HepG2 (cell line): ENCODE results near the gene CREBBP.

Source experiments
- ELF1 ChIP-seq: sonication (generic); formaldehyde crosslinking; IDR thresholded peaks from 2 replicates; pipeline ENCODE4 v1.4.0; 2020; ENCODE audit warnings: missing genetic modification reagents
- EZH2 ChIP-seq: conservative IDR thresholded peaks from 2 replicates; pipeline ENCODE4 v1.6.1; 2012; ENCODE audit warnings: mild to moderate bottlenecking, low read depth, low read length, moderate library complexity
- FOXA3 ChIP-seq: IDR thresholded peaks from 2 replicates; pipeline ENCODE4 v1.6.1; 2016; ENCODE audit warnings: missing genetic modification reagents, missing compliant biosample characterization
- MED1 ChIP-seq: sonication (generic); formaldehyde crosslinking; IDR thresholded peaks from 2 replicates; pipeline ENCODE4 v1.4.0; 2020; ENCODE audit warnings: missing genetic modification reagents
- PAX8 ChIP-seq: sonication (generic); formaldehyde crosslinking; IDR thresholded peaks from 2 replicates; pipeline ENCODE4 v1.8.0; 2022; ENCODE audit warnings: mild to moderate bottlenecking, missing genetic modification reagents, borderline replicate concordance
- RFX5 ChIP-seq: IDR thresholded peaks from 2 replicates; pipeline ENCODE4 v1.6.1; 2011; ENCODE audit warnings: low read depth, low read length, improper control_type of control experiment
- TAF1 ChIP-seq: sonication (generic); formaldehyde crosslinking; IDR thresholded peaks from 2 replicates; pipeline ENCODE4 v1.4.0; 2020; ENCODE audit warnings: missing genetic modification reagents
- ZFP82 ChIP-seq: sonication (generic); formaldehyde crosslinking; IDR thresholded peaks from 2 replicates; pipeline ENCODE4 v1.5.1; 2020; ENCODE audit warnings: mild to moderate bottlenecking, missing genetic modification reagents, borderline replicate concordance
- ZNF10 ChIP-seq: sonication (generic); formaldehyde crosslinking; IDR thresholded peaks from 2 replicates; pipeline ENCODE4 v1.4.0; 2020; ENCODE audit warnings: mild to moderate bottlenecking, low read depth, missing genetic modification reagents, borderline replicate concordance
- TF ChIP-seq, protein P1 (sequence below): sonication (generic); formaldehyde crosslinking; IDR thresholded peaks from 2 replicates; pipeline ENCODE4 v1.5.0; 2020; ENCODE audit warnings: mild to moderate bottlenecking, missing genetic modification reagents, moderate library complexity
- TF ChIP-seq, protein P2 (sequence below): IDR thresholded peaks from 2 replicates; pipeline ENCODE4 v1.6.1; 2016
- TF ChIP-seq, protein P3 (sequence below): sonication (generic); formaldehyde crosslinking; IDR thresholded peaks from 2 replicates; pipeline ENCODE4 v1.4.0; 2020; ENCODE audit warnings: low read depth, missing genetic modification reagents

DNA sequence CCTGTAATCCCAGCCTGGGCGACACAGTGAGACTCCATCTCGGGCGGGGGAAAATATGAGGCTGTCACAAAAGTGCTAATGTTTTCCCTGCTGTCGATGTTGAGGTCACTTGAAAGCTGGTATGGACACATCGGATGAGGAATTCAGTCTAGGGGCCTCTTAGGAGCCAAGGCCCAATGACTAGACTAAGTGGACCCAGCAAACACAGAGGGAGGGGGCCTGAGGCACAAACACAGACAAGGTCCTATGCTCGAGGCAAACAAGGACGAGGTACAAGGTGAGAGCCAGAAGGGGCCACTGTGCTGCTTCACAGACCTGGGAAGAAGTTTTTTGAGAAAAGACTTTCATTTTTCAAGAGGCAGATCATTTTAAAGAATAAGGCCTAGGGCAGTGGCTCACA lies 178.4 kb downstream of the CREBBP start:
- TF ChIP-seq, protein P1, sequence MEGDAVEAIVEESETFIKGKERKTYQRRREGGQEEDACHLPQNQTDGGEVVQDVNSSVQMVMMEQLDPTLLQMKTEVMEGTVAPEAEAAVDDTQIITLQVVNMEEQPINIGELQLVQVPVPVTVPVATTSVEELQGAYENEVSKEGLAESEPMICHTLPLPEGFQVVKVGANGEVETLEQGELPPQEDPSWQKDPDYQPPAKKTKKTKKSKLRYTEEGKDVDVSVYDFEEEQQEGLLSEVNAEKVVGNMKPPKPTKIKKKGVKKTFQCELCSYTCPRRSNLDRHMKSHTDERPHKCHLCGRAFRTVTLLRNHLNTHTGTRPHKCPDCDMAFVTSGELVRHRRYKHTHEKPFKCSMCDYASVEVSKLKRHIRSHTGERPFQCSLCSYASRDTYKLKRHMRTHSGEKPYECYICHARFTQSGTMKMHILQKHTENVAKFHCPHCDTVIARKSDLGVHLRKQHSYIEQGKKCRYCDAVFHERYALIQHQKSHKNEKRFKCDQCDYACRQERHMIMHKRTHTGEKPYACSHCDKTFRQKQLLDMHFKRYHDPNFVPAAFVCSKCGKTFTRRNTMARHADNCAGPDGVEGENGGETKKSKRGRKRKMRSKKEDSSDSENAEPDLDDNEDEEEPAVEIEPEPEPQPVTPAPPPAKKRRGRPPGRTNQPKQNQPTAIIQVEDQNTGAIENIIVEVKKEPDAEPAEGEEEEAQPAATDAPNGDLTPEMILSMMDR (CRISPR knock-in tag): peak; percentile 40
- TF ChIP-seq TAF1 (CRISPR knock-in tag) (no peak), PAX8 (CRISPR knock-in tag) (no peak), ZFP82 (CRISPR knock-in tag) (no peak), MED1 (no peak; the same call in 1 of the 2 replicates), FOXA3 (CRISPR knock-in tag) (no peak), RFX5 (no peak), ZNF10 (no peak), EZH2 (no peak), ELF1 (CRISPR knock-in tag) (no peak)
- TF ChIP-seq, protein P2, sequence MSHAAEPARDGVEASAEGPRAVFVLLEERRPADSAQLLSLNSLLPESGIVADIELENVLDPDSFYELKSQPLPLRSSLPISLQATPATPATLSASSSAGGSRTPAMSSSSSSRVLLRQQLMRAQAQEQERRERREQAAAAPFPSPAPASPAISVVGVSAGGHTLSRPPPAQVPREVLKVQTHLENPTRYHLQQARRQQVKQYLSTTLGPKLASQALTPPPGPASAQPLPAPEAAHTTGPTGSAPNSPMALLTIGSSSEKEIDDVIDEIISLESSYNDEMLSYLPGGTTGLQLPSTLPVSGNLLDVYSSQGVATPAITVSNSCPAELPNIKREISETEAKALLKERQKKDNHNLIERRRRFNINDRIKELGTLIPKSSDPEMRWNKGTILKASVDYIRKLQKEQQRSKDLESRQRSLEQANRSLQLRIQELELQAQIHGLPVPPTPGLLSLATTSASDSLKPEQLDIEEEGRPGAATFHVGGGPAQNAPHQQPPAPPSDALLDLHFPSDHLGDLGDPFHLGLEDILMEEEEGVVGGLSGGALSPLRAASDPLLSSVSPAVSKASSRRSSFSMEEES (CRISPR knock-in tag): no peak
- TF ChIP-seq, protein P3, sequence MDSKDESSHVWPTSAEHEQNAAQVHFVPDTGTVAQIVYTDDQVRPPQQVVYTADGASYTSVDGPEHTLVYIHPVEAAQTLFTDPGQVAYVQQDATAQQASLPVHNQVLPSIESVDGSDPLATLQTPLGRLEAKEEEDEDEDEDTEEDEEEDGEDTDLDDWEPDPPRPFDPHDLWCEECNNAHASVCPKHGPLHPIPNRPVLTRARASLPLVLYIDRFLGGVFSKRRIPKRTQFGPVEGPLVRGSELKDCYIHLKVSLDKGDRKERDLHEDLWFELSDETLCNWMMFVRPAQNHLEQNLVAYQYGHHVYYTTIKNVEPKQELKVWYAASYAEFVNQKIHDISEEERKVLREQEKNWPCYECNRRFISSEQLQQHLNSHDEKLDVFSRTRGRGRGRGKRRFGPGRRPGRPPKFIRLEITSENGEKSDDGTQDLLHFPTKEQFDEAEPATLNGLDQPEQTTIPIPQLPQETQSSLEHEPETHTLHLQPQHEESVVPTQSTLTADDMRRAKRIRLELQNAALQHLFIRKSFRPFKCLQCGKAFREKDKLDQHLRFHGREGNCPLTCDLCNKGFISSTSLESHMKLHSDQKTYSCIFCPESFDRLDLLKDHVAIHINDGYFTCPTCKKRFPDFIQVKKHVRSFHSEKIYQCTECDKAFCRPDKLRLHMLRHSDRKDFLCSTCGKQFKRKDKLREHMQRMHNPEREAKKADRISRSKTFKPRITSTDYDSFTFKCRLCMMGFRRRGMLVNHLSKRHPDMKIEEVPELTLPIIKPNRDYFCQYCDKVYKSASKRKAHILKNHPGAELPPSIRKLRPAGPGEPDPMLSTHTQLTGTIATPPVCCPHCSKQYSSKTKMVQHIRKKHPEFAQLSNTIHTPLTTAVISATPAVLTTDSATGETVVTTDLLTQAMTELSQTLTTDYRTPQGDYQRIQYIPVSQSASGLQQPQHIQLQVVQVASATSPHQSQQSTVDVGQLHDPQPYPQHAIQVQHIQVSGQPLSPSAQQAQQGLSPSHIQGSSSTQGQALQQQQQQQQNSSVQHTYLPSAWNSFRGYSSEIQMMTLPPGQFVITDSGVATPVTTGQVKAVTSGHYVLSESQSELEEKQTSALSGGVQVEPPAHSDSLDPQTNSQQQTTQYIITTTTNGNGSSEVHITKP (CRISPR knock-in tag): no peak
